Fibroblast of the aortic adventitia (primary cell): ENCODE data around the gene PLCL1. TPM values are rescaled to one million over a fixed set of nuclear protein-coding genes. Genes with fewer than 3 reads are reported as not detected.
A peak's percentile ranks its signal among the peaks of the same experiment; 100 is the strongest.

ENCODE experiments used
- DNase-seq: peaks from one replicate; pipeline ENCODE4 v3.0.0-alpha.2; 2010; ENCODE audit warnings: low read depth
- H3K4me3 ChIP-seq: 2 replicates; pipeline ENCODE4 v1.5.1; 2011; ENCODE audit warnings: low read depth, mild to moderate bottlenecking, control low read depth, low read length, moderate library complexity
- CTCF ChIP-seq: IDR thresholded peaks from 2 replicates; pipeline ENCODE4 v1.5.1; 2011; ENCODE audit warnings: mild to moderate bottlenecking, low read length, control low read depth, inconsistent platforms; ENCODE audit not compliant: insufficient read depth
- total RNA-seq: library from RNA; depleted of rRNA; stranded (reverse); fragments of >200 nt; gene quantifications from 2 replicates; pipeline ENCODE4 v1.2.3, GENCODE V29; 2012; ENCODE audit warnings: low replicate concordance

Gene PLCL1
- total RNA-seq, 1 donor: 17.7 TPM

GRCh38 chr2:197877038-197877437, 72.6 kb downstream of the PLCL1 start:
- no peak for DNase-seq
- no peak overlapping the region for H3K4me3 ChIP-seq
- TF ChIP-seq CTCF: no peak

- DNase-seq: peak; percentile 66
- no peak overlapping the region for H3K4me3 ChIP-seq
- no peak for TF ChIP-seq CTCF
These were observed 74.4 kb downstream of the PLCL1 start for GRCh38 chr2:197878792-197879191.

- no peak for TF ChIP-seq CTCF
- peak; percentile 60 for DNase-seq
- H3K4me3 ChIP-seq: no peak overlapping the region
These were observed 75.5 kb downstream of the PLCL1 start for GRCh38 chr2:197879812-197880408.

GRCh38 chr2:197883354-197884032, 79.1 kb downstream of the PLCL1 start:
- DNase-seq: peak; percentile 70
- no peak overlapping the region for H3K4me3 ChIP-seq
- no peak for TF ChIP-seq CTCF

GRCh38 chr2:197884252-197884651, 79.9 kb downstream of the PLCL1 start:
- no peak for DNase-seq
- TF ChIP-seq CTCF: no peak
- no peak overlapping the region for H3K4me3 ChIP-seq

- no peak for DNase-seq
- H3K4me3 ChIP-seq: no peak overlapping the region
- no peak for TF ChIP-seq CTCF
These were observed 80.7 kb downstream of the PLCL1 start for GRCh38 chr2:197885126-197885525.
